GM19351 (cell line): ENCODE data around the gene CNTNAP3.
"Not testable (repeated sequence)": the region's sequence is repeated elsewhere in the genome, so short reads cannot be mapped to it uniquely, and the experiment has no call there.

Source experiments
- ATAC-seq: cut with Tn5 transposase; IDR thresholded peaks from one replicate; pipeline ENCODE4 v1.9.1; 2021; ENCODE audit warnings: mild to moderate bottlenecking, moderate library complexity; ENCODE audit not compliant: unreplicated experiment

The CNTNAP3 gene

GRCh38 chr9:39287980-39288379 lies at the start of gene CNTNAP3:
CNTNAP3 (minus strand) TSS chr9:39288167; CDS start chr9:39288064, 103 bp downstream.
- not testable (repeated sequence) for ATAC-seq

DNA sequence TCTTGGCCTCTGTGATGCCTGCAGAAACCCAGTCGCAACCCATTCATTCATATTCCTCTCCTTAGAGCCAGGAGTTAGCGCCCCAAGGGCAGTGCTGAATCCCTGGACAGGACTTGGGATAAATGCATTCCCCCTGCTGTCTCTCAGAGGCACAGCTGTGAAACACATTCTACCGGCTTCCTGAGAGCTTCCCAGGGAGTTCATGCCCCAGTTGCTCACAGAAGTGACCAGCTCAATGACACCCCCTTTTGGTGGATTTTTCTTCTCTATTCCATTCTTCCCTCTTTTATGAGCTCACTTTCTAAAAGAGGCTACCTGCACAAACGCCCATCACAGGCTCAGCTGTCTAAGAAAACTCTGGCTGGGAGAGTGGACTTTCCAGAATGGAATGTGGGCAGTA lies 8.0 kb downstream of the CNTNAP3 start:
- not testable (repeated sequence) for ATAC-seq

- ATAC-seq = not testable (repeated sequence)
These were observed 45.5 kb downstream of the CNTNAP3 start for GRCh38 chr9:39242513-39242912.

DNA sequence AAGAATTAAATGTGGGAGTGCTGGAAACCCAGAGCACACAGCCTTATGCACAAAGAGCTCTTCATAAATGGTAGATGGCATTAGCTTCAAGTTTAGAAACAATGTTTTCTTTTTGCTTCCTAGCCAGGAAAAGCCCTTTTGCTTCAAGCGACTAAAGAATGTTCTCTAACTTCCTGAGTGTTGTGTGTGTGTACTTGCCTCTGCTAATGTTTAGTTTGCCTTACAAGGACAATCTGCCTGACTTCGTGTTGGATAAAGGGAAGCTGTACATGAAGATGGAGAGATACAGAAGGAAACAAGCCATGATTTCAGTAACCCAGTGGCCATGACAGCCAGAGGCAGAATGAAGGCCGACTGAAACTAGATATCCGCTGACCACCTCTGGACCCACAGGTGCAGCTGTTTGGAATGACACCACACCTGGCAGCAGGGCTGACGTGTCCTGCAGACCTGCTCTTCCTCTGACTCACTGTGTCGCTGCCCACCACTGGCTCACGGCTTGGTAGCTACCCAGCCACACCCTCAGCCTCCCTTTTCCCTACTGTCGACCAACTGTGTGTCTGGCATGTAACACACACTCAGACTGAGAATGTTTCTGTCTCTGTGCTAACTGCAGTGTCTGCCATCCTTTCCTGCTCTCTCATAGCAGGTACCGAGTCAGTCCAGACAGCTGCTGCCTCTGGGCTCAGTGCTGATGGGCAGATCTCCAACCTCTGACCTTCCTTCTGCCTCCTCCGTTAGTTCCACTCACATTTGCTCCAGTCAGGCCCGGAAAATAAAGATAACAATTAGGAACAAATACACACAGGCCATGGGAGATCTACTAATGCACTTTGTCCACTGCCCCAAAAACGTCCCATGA lies 55.6 kb downstream of the CNTNAP3 start:
- not testable (repeated sequence) for ATAC-seq

- not testable (repeated sequence) for ATAC-seq
These were observed 72.0 kb downstream of the CNTNAP3 start for GRCh38 chr9:39215976-39216375.

- not testable (repeated sequence) for ATAC-seq
These were observed 78.2 kb downstream of the CNTNAP3 start for GRCh38 chr9:39209773-39210172.

DNA sequence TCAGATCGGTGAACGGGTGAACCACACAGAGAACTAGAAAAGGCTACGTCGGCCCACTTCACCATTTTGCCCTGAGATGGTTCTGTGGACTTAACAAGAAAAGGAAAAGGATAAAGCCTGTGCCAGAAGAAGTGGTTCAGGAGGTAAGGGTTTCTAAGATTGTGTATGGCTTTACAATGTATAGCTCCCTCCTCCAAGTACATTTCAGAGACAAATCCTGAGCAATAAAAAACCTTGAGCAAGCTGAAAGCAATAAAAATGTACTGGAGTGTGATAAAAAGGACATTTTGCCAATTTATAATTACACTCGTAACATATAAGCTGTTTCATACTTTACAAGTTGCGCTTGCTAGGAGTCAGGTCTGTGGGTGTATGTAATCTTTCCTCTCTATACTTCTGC lies 81.3 kb downstream of the CNTNAP3 start:
- not testable (repeated sequence) for ATAC-seq

DNA sequence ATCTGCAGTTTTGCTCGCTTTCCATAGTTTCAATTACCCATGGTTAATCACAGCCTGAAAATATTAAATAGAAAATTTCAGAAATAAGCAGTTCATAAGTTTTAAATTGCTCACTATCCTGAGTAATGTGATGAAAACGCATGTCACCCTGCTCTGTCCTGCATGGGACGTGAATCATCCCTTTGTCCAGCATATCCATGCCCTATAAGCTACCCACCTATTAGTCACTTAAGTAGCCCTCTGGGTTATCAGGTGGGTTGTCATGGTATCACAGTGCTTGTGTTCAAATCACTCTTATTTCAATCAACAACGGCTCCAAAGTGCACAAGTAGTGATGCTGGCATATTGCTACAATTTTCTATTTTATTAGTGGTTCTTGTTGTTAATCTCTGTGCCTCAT lies 82.1 kb downstream of the CNTNAP3 start:
- ATAC-seq = not testable (repeated sequence)

GRCh38 chr9:39200412-39200811 lies 87.6 kb downstream of the CNTNAP3 start:
- not testable (repeated sequence) for ATAC-seq

DNA sequence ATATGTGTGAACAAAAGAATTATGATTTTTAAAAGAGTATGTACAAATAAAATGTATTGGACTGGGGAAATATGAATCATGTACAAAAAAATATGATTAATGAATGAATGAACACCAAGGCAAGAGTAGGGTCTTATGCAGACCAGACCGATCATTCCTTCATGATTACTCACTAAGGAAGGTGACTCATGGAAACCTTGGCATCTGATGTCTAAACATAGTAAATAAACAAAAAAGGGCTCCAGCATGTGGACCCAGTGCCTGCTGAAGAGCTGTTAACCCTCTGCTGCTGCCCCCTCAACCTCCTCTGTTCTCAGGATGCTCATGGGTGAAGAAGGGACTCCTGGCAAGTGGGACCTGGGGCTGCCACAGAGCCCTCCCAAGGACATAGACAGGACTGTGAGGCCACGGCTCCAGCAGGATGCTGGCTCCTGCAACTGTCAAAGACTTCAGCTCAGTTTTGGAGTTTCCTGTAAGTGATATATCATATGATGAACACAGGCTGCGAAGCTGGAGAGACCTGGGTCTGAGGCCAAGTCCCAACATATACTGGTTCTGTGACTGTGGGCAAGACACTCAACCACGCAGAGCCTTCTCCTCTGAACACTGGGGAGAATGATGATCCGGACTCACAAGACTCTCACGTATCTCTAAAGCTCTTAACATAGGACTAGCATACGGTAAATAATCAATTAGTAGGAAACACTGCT lies 89.8 kb downstream of the CNTNAP3 start:
- not testable (repeated sequence) for ATAC-seq

DNA sequence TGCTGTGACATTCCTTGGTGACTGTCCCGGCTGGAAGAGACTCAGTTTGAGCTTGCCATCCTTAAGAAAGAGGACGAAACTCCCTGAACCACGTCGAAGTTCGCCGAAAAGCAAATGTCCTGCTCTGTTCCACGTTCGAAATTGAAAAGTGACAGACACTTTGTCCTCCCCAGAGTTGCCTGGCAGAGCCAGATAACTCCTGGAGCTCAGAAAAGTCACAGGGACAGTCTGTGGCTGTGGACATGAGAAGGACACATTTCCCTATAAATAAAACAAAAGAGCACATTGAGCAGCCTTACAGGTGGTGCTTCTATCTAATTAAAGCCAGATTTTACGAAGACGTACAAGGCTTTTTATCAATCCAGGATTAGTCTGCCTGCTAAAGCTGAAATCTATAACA lies 116.6 kb downstream of the CNTNAP3 start:
- not testable (repeated sequence) for ATAC-seq

DNA sequence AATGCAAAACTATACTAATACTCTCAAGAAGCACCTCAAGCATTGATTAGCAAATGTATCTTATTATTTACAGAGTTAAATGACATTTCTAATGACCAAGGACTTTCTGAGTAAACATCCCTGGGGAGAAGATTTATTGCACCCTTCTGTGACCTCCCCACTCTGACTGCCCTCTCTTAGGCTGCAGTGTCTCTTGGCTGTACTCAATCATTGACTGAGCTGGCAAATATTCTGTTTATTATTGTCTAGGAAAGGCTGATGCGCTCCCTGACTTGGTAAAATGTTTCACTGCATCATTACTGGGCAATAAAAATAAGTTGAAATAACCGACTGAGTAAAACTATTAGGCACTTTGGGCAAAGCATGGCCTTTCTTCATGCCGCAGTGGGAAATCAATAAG lies 130.3 kb downstream of the CNTNAP3 start:
- not testable (repeated sequence) for ATAC-seq

DNA sequence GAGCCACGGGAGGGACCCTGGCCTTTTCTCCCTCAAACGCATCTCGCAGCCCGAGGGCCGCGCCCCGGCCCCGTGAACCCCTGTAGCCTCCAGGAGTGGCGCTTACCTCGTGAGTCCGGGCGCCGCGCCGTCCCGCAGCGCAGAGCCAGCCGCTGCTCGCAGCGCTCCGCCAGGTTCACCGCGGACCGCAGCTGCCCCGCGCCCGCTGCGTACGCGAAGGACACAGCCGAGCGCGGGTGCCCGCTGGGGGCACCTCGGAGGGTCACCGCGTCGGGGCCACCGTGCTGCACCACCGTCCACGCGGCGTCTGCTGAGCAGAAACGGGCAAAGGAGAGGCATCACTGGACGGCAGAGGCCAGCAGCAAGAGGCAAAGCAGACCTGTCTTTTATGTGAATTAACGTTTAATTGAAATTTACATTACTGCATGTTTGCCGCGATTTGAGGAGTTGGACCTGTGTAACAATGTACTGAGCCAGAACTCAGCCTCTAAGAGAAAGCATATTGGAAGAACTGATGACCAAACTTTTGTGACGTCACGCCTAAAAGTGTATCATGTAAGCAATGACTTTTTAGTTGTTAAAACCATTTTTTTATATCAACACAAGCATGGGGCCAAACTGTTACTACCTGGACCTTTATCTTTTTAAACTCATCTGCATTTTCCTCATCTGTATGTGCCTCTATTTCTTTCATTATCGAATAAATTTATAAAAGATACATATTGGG lies 155.0 kb downstream of the CNTNAP3 start:
- not testable (repeated sequence) for ATAC-seq

- not testable (repeated sequence) for ATAC-seq
These were observed 166.6 kb downstream of the CNTNAP3 start for GRCh38 chr9:39121401-39121800.

- ATAC-seq = not testable (repeated sequence)
These were observed 176.2 kb downstream of the CNTNAP3 start for GRCh38 chr9:39111746-39112145.

GRCh38 chr9:39108145-39108544 lies 179.8 kb downstream of the CNTNAP3 start:
- ATAC-seq = no peak

- ATAC-seq = not testable (repeated sequence)
These were observed 190.8 kb downstream of the CNTNAP3 start for GRCh38 chr9:39097208-39097607.

- ATAC-seq = not testable (repeated sequence)
These were observed 202.7 kb downstream of the CNTNAP3 start for GRCh38 chr9:39085311-39085710.

GRCh38 chr9:39082574-39082973 lies 205.4 kb downstream of the CNTNAP3 start:
- not testable (repeated sequence) for ATAC-seq

DNA sequence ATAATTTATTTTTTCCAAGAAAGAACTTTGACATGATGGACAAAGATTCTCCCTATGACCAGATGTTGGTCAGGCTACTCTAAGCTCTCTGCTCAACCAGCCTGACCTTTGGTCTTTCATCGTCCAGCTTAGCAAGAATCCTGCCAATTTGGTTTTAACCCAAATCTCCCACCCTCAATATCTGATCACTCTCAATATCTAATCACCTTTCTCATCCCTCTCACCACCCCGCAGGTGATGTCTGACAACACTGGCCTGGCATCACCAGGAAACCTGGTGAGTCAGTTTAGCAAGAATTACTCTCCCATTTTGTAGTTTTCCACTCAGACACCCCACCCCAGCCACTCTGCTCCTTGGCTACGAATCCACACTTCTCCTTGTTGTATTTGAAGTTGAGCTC lies 207.9 kb downstream of the CNTNAP3 start:
- not testable (repeated sequence) for ATAC-seq

DNA sequence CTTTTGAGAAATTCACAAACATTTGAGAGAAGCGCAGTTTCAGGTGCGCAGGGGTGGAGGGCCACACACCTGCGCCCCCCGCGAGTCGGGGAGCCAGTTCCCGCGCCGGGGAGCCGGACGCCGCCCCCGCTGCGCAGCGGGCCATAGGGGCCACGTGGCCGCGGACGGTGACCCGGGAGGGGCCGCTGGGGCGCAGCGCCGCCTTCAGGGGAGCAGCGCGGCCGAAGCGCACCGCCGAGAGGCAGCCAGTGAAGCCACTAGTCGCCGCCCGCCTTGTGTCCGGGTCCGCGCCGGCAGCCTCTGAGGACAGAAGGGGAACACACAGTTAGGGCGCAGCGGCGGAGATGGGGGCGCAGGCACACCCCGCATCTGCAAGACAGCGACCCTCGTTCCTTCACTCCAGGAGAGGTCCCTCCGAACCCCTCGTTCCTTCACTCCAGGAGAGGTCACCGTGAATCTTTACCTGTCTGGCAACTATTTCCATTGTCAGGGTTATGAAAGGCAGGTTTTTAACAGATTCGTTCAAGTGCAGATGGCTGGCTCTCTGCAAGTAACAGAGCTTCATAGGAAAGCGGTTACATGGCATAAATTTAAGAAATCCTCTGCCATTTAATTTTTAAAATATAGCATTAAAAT lies 209.2 kb downstream of the CNTNAP3 start:
- peak; percentile 82 for ATAC-seq
